GM18858 (cell line): ENCODE measurements around the gene RPA1.
"Not testable (repeated sequence)": the region's sequence is repeated elsewhere in the genome, so short reads cannot be mapped to it uniquely, and the experiment has no call there.

Experiments used
- ATAC-seq: cut with Tn5 transposase; IDR thresholded peaks from one replicate; pipeline ENCODE4 v1.9.1; 2021; ENCODE audit not compliant: unreplicated experiment

Gene RPA1

DNA sequence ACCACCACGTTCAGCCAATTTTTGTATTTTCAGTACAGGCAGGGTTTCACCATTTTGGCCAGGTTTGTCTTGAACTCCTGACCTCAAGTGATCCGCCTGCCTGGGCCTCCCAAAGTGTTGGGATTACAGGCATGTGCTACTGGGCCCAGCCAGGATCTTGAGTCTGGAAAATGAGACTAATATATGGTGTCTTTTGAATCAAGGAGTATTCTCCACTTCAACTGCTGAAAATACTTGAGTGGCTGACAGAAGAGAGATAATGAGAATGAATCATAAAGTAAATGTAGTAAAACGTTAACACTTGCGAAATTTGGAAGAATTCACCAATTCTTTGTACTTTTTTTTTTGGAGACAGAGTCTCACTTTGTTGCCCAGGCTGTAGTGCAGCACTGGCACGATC lies 16.7 kb upstream of the RPA1 start:
- ATAC-seq, result no peak

DNA sequence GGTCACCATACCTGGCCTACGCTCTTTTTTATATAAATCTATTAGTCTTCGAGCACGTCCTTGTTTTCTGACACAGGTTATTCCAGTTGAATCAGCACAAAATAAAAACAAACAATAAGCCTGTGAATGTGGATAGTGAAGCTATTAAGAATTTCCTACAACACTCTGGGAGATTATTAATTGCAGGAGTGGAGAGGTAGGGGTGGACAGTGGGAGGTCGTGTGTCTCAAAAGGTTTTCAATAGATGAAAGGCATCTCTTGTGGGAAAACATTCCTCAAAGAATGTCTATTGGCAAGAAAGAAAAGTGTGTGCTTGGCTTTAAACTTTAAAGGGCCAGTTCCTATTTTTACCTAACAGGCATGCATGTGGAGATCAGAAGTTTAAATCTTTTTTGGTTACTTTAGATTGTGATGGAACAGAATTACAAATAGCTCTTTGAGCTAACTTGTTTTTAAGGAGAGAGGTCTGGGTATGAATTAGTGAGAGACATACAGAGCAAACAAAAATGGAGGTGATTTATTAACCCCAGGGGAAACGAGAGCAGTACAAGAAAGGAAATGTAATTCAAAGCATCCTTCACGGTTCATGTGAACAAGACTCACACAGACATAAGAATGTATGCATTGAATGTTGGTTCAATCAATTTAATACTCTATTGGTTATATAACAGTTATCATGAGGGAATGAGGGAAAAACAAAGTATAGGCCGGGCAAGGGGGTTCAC lies 9.1 kb upstream of the RPA1 start:
- ATAC-seq, result no peak

DNA sequence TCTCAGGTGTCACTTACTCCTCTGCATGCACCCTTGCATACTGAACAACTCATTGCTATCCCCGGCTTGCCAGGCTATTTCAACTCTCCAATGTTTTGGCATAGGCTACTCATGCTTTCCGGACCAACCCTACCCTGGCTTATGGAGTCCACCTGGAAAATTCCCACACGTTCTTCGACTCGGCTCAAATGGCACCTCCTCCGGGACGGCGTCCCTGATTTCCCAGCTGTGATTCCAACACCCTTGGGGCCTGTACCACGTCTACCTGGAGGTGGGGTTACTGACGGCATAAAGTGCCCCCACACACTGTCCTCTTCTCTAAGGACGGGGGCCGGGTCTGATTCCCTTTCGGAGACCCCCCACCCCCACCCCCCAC lies 601 bp upstream of the RPA1 start:
- no peak for ATAC-seq

DNA sequence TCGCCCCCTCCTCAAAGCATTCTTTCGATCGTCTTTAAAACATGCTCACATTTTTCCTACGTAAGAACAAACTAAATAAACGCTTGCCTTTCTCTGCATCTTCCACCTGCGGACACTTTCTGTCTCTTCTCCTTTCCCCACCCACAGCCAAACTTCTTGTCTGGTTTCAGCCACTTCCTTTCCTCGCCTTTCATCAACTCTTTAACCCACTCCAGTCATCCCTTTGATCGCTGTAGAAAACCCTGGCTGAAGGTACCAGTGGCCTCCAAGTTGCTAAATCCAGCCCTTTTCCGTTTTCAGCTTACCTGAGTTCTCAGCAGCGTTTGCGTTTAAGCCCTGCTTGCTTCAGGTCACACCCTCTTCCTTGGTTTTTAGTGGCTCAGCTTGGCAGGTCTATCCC lies 483 bp downstream of the RPA1 start:
- ATAC-seq, result no peak

DNA sequence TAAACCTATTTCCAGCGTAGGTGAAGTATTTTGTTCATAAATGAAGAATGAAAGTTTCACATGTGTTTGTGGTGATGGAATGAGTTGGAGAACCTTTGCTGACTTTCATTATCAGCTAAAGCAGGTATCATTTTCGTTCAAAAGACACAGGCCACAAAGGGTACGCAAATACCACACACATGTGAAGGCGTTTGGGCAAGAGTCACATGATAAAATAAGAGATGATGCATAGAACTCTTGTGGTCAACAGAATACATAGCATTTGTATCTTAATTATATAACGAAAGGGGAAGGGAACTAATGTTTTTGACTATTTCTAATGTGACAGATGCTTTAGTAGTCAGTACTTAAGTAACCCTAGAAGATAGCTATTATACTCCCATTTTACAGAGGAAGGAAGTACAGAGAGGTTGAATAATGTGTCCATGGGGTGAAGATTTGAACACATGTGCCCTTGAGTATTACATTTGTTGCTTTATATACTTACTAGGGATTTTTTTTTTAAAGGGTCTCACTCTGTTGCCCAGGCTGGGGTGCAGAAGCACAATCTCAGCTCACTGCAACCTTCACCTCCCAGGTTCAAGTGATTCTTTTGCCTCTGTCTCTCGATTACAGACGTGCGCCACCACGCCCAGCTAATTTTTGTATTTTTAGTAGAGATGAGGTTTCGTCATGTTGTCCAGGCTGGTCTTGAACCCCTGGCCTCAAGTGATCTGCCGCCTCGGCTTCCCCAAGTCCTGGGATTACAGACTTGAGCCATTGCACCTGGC lies 4.8 kb downstream of the RPA1 start:
- peak; percentile 57 for ATAC-seq

DNA sequence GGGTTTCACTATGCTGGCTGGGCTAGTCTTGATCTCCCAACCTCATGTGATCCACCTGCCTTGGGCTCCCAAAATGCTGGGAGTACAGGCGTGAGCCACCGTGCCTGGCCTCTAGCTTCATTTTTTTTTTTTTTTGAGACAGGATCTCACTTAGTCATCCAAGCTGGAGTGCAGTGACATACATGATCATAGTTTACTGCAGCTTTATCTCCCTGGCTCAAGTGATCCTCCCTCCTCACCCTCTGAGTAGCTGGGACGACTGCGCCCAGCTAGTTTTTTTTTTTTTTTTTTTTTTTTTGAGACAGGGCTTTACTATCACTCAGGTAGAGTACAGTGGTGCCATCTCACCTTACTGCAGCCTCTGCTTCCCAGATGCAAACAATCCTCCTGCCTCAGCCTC lies 9.7 kb downstream of the RPA1 start:
- ATAC-seq, result no peak

- ATAC-seq, result no peak
Measured at GRCh38 chr17:1843947-1844346, 14.1 kb downstream of the RPA1 start.

DNA sequence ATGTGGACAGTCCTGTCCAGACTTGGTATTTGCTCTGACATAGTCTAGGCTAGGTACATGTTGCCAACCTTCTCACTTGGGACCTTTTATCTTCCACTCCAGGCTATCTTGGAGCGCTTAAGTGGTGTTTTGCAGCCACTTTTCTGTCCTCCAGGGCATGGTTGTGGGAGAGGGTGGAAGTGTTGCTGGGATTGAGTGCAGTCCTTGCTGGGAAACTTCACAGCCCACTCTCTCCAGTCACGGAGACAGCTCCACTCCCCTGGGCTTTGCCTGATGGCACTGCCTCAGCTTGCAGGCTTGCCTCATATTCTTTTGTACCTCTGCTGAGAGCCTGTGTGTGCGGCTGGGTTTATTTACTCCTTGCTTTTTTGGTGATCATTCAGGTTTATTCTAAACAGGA lies 17.4 kb downstream of the RPA1 start:
- no peak for ATAC-seq

GRCh38 chr17:1852327-1852726 lies 22.5 kb downstream of the RPA1 start:
- no peak for ATAC-seq

- ATAC-seq, result no peak
Measured at GRCh38 chr17:1853698-1854097, 23.9 kb downstream of the RPA1 start.

DNA sequence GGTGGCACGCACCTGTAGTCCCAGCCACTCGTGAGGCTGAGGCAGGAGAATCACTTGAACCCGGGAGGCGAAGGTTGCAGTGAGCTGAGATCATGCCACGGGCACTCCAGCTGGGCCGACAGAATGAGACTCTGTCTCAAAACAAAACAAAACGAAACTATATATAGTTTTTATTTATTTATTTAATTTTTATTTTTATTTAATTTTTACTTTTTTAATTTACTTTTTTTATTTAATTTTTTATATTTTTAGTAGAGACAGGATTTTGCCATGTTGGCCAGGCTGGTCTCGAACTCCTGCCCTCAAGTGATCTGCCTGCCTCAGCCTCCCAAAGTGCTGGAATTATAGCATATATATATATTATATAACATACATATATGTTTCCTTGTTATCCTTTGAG lies 26.7 kb downstream of the RPA1 start:
- not testable (repeated sequence) for ATAC-seq

- ATAC-seq, result no peak
Measured at GRCh38 chr17:1860978-1861377, 31.2 kb downstream of the RPA1 start.

DNA sequence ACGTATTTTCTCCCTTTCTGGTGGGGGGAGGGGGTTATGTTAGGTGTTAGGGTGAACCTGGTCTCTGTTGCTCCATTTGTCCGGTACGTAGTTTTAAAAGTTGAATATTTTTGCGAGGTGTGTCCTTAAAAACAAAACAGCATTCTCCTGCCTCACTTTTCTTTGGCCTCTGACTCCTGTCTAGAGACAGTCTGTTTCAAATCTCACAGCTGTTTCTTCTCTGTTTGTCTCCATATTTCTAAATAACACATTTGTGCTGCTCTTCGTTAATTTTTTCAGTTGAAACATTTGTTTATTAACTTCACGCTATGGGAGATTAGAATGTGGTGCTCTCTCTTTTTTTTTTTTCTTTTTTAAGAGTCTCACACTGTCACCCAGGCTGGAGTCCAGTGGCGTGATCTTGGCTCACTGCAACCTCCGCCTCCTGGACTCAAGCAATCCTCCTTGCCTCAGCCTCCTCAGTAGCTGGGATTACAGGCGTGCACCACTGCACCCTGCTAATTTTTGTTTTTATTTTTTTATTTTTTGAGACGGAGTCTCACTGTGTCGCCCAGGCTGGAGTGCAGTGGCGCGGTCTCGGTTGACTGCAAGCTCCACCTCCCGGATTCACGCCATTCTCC lies 31.7 kb downstream of the RPA1 start:
- ATAC-seq, result no peak

- ATAC-seq, result no peak
Measured at GRCh38 chr17:1865252-1866037, 35.6 kb downstream of the RPA1 start.

DNA sequence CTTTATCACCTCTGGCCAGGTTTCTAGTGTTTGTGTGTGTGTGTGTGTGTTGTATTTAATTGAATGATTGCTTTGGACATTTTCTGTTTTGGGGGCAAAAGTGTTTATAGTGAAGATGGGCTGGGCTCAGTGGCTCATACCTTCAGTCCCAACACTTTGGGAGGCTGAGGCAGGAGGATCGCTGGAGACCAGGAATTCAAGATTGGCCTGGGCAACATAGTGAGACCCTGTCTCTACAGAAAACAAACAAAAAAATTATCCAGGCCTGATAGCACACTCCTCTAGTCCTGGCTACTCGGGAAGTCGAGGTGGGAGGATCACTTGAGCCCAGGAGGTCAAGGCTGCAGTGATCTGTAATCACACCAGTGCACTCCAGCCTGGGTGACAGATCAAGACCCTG lies 37.5 kb downstream of the RPA1 start:
- ATAC-seq, result no peak

GRCh38 chr17:1868090-1868489 lies 38.3 kb downstream of the RPA1 start:
- ATAC-seq, result no peak

DNA sequence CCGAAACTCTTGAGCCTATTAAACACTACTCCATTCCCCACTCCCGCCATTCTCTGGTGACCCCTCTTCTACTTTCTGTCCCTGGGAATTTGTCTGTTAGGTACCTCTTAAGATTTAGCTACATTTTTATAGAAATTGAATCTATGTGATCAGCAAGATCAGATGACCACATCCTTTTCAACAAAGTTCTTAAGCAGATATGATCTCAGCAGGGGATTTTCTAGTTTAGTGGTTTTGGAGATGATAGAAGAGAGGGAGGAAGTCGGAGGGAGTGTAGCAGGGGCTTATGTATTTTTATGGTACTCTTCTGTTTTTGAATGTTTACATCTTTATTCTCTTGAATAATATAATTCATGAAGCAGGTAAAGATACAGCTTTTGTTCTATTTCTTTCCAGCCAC lies 40.8 kb downstream of the RPA1 start:
- no peak for ATAC-seq

DNA sequence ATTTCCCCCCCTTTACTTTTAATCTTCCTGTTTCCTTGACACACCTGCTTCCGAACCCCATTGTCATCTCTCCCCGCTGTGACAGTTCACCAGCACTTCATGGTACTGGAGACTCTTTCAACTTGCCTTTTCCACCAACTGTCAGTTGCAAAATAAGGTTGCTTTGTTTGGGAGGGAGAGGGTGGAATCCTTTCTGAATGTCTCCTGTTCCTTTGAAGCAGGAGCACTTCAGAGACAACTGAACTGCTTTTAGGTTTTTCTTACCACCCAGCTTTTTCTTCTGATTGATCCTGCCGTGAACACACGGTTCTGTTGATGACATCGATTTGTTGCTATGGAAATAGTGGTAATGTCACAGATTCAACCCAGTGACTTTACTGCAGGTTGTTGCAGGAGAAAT lies 42.0 kb downstream of the RPA1 start:
- ATAC-seq, result no peak

DNA sequence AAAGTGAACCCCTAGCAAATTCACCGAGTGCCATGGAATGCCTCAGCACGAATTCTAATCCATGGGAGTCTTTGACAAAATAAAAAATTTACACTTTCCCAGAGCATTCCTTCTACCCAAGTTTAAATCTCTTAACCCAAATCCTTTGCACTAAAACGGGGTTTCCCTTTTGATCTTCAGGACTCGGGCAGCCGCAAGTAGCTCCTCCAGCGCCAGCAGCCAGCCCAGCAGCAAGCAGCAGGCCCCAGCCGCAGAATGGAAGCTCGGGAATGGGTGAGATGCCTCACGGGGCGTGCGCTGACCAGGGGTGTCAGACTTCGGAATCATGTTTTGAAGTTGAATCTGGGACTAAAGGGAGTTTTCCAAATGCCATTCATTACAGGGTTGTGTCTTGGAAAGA lies 42.4 kb downstream of the RPA1 start:
- ATAC-seq, result no peak

DNA sequence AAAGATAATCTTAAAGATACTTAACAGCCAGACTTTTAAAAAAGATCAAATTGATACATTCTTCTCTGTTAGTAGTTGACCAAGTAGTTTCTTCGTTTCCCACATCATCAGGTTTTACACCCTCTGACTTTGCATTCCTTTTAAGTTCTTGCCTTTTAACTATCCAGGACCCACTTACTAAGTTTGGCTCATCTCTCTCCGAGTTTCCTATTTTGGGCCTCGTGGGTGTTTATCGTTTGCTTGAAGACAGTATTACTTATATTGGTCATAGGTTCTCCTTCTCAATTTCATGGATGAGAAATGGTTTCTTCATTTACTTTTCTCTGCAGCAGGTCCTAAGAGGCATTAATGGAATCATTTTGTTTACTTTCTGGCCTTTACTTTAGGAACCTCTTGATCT lies 43.2 kb downstream of the RPA1 start:
- ATAC-seq, result no peak

- ATAC-seq, result no peak
Measured at GRCh38 chr17:1873418-1873817, 43.6 kb downstream of the RPA1 start.

- no peak for ATAC-seq
Measured at GRCh38 chr17:1875597-1875996, 45.8 kb downstream of the RPA1 start.
